ENCODE data around the gene SPPL2C.
A peak's percentile ranks its signal among the peaks of the same experiment; 100 is the strongest.

SPPL2C gene

GRCh38 chr17:45894022-45894784 lies 49.5 kb downstream of the SPPL2C start, which contains the start of gene MAPT:
Gene MAPT, plus strand, starts transcription at chr17:45894554. Its CDS starts 67,784 bp downstream, at chr17:45962338.
- no peak within 1 kb of the TSS for H3K27ac ChIP-seq (ENCODE audit: poor library complexity, severe bottlenecking)
- DNase-seq (ENCODE audit: low spot score) (peak; percentile 85), ATAC-seq (ENCODE audit: low read depth) (peak; percentile 90)
- H3K9me3 ChIP-seq (ENCODE audit: severe bottlenecking) = no peaks in the 10 kb centered on the region
- peak; percentile 96 for TF ChIP-seq CTCF (IDR thresholded peaks at IDR 0.05; ENCODE audit: poor library complexity, severe bottlenecking)
- peaks cover 47% of the 10 kb centered on the region for H3K27me3 ChIP-seq (ENCODE audit: insufficient read depth, poor library complexity, severe bottlenecking)
- no peaks in the 10 kb centered on the region for H3K36me3 ChIP-seq (ENCODE audit: low read depth)
- no peaks in the 10 kb centered on the region for H3K4me1 ChIP-seq (ENCODE audit: insufficient read depth, poor library complexity, severe bottlenecking)
- H3K4me3 ChIP-seq (ENCODE audit: severe bottlenecking) = peak within 1 kb of the TSS; percentile 40

DNA sequence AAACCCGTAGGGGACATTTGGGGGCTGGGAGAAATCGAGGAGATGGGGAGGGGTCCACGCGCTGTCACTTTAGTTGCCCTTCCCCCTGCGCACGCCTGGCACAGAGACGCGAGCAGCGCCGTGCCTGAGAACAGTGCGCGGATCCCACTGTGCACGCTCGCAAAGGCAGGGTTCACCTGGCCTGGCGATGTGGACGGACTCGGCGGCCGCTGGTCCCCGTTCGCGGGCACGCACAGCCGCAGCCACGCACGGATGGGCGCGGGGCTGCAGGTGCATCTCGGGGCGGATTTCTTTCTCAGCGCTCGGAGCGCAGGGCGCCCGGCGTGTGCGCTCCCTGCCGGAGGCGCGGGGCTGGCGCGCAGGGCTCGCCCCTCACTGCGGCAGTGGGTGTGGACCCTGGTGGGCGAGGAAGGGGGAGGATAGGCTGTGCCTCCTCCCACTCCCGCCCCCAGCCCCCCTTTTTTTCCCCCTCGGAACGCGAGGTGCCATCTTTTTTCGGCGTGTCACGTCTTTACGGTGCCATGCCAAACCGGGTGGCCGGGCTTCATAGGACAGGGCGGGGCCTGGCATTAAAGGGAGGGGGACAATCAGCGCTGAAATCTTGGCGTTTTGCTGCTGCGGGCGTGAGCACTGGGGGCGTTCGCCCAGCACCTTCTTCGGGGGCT lies 50.8 kb downstream of the SPPL2C start:
- no peak overlapping the region for H3K27ac ChIP-seq (ENCODE audit: poor library complexity, severe bottlenecking)
- TF ChIP-seq CTCF (IDR thresholded peaks at IDR 0.05; ENCODE audit: poor library complexity, severe bottlenecking) = no peak
- H3K4me3 ChIP-seq (ENCODE audit: severe bottlenecking) = peak overlapping the region; percentile 40
- no peaks in the 10 kb centered on the region for H3K4me1 ChIP-seq (ENCODE audit: insufficient read depth, poor library complexity, severe bottlenecking)
- no peak for DNase-seq (ENCODE audit: low spot score)
- H3K9me3 ChIP-seq (ENCODE audit: severe bottlenecking) = no peaks in the 10 kb centered on the region
- no peaks in the 10 kb centered on the region for H3K36me3 ChIP-seq (ENCODE audit: low read depth)
- ATAC-seq (ENCODE audit: low read depth) = peak; percentile 17; the same call in 1 of the 3 replicates
- peaks cover 58% of the 10 kb centered on the region for H3K27me3 ChIP-seq (ENCODE audit: insufficient read depth, poor library complexity, severe bottlenecking)

DNA sequence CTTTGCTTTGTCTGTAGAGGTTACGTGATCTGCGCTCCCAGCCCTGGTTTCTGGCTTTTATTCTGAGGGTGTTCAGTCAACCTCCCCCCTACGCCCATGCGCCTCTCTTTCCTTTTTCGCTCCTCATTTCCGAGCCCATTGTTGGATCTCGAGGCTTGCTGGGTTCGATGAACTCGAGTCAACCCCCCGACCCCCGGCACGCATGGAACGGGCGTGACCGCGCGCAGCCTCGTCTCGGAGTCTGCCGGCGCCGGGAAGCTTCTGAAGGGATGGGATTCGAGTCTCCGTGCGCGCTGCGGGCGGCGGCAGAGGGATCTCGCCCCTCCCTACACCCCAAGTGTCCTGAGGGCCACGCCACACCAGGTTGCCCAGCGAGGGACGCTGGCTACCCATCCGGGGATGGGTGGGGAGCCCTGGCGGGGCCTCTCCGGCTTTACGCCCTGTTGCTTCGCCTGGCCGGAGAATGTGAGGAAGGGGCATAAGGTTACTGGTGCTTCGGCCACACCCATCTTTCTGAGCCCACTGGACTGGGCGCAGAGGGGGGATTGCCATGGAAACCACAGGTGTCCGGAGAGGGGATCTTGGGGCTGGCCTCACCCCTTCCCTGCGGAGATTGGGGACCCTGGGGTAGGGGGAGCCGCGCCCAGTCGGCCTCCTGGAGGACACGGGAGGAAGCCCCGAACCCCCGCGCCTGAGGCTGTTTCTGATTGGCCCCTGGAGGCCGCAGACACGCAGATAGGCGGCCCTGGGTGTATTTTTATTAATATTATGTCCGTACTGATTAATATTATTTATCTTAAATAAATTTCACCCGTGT lies 51.5 kb downstream of the SPPL2C start:
- no peak for ATAC-seq (ENCODE audit: low read depth)
- TF ChIP-seq CTCF (IDR thresholded peaks at IDR 0.05; ENCODE audit: poor library complexity, severe bottlenecking) = no peak
- H3K36me3 ChIP-seq (ENCODE audit: low read depth) = no peaks in the 10 kb centered on the region
- no peak overlapping the region for H3K27ac ChIP-seq (ENCODE audit: poor library complexity, severe bottlenecking)
- H3K4me1 ChIP-seq (ENCODE audit: insufficient read depth, poor library complexity, severe bottlenecking) = no peaks in the 10 kb centered on the region
- peaks cover 59% of the 10 kb centered on the region for H3K27me3 ChIP-seq (ENCODE audit: insufficient read depth, poor library complexity, severe bottlenecking)
- no peaks in the 10 kb centered on the region for H3K9me3 ChIP-seq (ENCODE audit: severe bottlenecking)
- no peak for DNase-seq (ENCODE audit: low spot score)
- no peak overlapping the region for H3K4me3 ChIP-seq (ENCODE audit: severe bottlenecking)
